Measurements from ENCODE around the gene AVPI1.

The AVPI1 gene, protein sequence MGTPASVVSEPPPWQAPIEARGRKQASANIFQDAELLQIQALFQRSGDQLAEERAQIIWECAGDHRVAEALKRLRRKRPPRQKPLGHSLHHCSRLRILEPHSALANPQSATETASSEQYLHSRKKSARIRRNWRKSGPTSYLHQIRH

DNA sequence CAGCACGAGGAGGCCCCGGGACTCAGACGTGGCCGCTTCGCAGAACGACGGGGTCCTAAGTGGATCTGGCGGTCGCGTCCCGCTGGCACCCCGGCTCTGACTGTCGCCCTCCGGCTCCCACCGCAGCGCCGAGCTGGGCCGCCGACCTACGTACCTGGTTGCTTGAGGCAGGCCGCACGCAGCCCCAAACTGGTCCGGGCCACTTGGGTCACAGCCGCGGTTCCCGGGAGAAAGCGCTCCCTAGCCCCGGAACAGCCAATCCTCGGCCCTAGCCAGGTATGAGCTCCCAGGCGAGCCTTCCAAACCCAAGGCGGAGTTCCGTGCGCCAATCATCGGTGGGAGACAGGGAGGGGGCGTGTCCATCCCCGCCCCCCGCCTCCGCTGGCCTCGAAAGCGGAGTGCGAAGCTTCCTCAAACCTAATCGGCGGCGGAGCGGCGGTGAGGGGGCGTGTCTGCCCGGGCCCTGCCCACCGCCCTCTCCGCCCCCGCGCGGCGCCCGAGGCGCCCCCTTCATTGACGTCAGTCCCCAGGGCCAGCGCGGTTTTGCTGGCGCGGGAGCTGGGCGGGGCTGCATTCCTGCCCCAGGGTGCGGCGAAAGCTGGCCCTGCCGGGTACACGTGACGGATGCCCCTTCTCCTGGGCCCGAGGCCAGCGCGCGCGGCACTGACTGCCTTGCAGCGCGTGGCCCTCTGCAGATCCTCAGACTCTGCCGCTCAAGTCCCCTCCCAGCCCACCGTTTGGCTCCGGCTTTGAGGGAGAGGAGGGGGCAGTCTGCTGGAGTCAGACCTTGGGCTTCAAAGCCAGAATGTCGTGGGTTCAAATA, at the start of gene AVPI1:
TSS of gene AVPI1 (minus strand) at position 280 of the 823 bp plus-strand sequence. CDS start 7,336 bp downstream, outside the sequence.
- DNase-seq, result peak; percentile 89

DNA sequence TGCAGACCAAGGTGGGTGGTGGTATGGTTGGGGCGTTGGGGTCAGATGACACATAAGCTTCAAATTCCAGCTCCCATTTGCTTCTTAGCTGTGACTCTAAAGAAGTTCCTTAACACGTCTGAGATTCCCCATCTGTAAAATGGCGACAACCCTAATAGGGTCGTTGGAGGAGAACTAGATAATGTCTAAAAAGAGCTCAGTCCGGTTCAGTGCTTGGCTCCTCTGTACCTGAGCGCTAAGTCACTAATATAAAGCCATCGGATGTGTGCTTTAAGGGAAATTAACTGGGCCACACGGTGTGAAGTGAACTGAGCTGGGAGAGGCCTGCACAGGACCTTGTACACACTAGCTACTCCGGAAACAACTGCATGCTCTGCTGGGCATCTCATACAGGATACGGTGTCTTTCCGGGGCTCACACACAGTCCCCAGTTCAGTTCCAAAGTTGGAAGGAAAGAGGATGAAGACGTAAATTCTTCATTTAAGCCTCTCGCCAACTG, 49.4 kb upstream of the AVPI1 start:
- no peak for DNase-seq

DNA sequence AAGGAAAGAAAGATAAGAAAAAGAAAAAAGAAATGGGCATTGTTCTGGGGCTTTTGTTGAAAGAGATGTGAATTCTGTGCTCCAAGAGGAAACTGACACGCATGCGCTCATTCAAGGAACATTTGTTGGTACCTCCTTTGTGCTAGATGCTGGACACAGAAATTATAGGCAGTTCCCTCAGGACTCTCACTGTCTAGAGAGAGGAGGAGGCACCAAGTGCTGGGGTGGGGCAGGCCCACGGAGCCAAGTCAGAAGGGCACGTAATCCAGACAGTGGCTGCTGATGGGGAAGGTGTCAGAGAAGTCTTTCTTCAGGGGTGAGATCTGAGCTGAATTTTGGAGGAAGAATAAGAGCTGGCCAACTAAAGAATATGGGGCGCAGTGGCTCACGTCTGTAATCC, 47.0 kb upstream of the AVPI1 start:
- no peak for DNase-seq

DNA sequence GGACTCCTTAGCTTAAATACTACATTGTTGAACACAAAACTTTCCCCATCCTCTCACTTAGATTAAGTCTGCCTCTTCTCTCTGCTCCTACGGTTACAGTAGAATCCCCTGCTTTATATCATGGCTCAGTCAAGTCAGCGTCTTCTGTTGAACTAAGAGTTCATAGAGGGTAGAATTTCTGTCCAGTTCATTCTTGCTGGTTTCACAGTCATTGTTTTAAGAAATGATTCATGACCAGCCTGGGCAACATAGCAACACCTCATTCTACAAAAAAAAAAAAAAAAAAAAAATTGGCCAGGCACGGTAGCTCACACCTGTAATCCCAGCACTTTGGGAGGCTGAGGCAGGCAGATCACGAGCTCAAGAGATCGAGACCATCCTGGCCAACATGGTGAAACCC, 46.2 kb upstream of the AVPI1 start:
- DNase-seq, result no peak

DNA sequence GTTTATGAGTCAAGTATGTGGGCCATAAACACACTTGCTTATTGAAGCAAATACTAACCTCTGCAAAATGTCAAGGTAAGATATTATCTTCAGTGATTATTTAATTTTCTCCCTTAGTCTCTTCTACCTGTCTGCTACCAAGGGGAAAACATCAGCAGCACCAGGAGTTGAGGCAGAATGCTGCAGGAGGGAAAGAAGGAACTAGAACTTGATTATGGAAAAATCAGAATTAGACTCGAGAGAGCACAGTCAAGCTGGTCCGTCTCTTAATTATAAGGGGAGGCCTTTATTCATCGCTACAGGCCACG, 45.0 kb upstream of the AVPI1 start:
- DNase-seq, result no peak

DNA sequence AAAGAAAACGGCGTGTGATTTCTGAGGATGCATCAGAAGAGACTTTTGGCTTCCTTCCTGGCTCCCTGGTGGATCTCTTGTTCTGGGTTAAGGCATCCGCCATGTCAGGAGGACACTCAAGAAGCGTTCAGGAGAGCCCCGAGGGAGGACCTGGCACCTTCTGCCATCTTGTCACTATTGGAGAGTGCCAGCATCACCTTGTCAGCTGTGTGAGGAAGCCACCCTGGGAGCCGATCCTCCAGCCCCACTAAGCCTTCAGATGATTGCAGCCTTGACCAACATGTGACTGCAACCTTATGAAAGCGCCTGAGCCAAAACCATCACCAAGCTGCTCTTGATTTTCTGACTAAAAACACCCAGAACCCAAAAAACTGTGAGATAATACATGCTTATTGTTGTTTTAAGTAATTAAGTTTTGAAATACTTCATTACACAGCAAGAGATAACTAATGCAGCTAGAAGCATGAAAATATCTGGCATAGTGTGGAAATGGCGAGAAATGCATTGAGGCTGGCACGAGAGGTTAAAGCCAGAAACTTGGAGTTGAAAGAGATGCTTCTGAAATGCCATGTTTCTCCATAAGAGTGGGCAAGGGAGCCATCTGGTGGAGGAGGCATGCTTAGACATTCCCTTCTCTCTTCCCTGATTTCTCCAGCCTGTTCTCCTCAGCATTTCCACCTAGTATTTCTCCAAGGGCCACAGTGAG, 44.5 kb upstream of the AVPI1 start:
- DNase-seq, result peak; percentile 27

DNA sequence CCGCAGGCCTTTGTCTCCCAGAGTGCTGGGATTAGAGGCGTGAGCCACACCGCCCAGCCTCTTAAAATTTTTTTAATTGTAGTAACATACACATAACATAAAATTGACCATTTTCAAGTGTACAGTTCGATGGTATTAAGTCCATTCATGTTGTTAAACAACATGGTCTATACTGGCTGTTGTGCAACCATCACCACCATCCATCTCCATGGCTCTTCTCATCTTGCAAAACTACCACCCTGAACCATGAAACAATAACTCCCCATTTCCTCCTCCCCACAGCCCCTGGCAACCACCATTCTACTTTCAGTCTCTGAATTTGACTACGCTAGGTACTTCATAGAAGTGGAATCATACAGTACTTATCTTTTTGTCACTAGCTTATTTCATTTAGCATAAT, 42.0 kb upstream of the AVPI1 start:
- no peak for DNase-seq

DNA sequence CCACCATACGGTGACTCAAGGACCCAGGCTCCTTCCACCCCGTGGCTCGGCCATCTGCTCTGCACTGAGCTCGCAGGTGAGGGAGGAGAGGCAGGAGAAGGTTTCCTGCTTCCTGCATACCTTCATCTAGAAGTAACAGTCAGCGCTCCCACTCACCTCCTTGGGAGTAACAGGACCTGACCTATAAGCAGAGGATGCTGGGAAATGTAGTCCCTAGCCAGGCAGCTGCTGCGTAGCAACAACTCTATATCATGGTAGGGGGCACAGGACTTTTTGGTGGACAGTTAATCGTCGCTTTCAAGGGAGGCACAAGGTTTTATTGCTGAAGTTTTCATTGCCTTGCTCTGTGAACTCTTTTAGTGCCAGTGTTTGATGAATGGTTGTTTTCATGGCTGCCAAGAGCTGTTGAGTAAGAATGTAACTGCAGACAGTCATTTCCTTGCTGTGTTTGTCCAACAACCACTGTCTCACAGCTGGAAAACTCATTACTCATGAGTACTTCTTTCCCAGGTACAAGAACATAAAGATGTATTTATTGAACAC, 39.7 kb upstream of the AVPI1 start:
- no peak for DNase-seq

DNA sequence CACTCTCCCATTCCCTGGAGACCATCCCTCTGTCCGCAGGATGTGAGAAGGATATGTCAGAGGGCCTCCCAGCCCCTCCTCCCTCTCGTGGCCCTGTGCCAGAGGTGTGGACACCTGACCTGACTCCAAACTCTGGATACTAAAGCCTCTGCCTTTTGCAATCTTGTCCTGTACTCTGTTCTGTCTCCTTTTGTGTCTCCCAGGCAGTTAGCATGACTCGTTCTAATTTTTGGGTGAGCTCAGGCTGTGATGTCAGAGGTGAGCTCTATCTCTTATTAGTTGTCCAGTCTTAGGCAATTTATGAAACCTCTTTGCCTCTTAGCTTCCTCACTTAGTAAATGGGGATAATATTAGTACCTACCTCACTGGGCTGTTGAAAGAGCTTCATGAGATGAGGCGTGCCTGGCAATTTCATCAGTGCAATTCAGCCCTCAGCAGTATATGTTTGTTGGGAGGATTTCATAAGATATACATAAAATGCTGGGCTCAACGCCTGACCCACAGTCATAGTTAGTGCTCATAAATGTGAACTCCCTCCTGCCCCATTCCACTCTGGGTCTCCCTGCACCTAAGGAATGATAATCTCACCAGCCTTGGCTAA, 37.4 kb upstream of the AVPI1 start:
- no peak for DNase-seq

DNA sequence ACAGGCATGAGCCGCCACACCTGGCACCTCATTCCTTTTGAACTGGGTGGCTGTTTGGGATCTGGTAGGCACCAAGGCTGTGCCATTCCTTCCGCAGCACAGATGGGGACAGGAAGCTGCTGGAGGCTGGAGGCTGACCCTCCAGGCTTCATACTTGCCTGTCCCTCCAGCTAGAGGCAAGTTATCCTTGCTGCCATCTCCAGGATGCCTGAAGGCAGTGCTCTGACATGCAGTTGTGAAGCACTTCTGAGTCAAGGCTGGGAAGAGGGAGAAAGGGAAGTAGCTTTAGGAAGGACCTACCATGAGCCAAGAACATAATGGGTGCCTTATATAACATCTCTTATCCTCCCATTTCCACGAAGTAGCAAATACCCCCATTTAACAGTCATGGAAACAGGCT, 36.0 kb upstream of the AVPI1 start:
- DNase-seq, result no peak

DNA sequence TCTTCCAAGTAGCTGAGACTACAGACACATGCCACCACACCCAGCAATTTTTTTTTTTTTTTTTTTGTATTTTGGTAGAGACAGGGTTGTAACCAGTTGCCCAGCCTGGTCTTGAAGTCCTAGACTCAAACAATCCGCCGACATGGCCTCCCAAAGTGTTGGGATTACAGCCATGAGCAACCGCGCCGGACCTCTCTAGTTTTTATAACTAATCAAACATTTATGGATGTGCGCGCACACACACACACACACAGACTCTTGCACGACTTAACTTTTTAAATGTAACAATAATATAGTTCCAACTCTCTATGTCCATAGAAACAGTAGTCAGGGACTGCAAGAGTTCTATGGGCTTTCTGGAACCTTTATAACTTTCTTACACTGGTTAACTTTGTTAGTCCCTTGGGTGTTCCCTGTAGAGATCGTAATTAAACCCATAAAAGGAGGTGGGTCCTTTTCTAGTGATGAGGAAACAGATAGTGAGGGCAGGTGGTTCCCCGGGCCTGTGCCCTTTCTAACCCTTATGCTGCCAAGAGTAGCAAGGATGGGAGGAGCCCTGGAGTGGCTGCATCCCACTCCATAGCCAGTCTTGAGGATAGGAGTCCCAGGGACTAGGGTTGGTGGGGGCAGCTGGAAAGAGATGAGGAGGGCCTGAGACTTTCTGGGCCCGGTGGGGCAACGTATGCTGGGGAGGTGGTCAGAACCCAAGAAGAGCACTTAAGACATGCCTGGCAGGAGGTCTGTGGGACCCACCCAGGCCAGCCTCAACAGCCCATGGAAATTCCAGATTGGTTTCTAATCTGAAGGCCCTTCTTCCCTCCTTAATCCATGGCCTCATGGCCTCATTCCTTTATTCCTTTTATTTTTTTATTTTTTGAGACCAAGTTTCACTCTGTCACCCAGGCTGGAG, 35.1 kb upstream of the AVPI1 start:
- DNase-seq, result no peak

DNA sequence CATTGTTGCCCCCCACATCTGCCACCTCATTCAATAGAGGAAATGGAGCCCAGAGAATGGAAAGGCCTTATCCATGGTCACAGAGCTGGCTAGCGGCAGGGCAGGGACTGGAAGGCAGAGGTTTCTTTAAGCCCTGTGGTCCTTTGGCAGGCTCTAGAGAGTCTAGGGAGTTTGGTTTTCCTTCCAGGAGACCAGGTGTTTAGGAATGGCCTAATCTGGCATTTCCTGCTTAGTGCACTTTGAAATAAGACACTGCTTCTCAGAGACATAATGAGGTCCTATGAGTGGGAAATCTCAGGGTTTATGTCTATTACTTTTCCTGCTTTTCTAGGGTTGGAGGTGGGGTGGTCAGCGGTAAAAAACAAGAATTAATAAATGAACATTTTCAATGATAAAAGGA, 32.6 kb upstream of the AVPI1 start:
- DNase-seq, result no peak

DNA sequence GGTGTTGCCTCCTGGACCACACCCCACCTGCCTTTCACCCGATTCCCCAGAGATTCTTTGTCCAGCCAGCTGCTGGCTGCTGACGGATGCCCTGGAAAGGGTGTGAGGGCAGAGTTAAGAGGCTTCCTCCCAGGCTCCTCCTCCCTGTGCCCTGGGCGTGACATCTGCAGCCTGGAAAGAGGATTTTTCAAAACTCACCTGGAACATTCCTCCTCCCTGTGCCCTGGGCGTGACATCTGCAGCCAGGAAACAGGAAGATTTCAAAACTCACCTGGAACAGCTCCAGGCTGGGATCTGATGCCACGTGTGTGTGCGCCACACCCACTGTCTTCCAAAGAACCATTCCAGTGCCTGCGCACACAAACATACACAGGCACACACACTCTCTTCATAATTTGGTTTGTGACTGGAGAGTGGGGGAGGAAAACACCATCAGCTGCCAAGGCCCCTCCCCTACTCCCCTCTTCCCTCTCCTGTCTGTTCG, 31.7 kb upstream of the AVPI1 start:
- peak; percentile 73 for DNase-seq

DNA sequence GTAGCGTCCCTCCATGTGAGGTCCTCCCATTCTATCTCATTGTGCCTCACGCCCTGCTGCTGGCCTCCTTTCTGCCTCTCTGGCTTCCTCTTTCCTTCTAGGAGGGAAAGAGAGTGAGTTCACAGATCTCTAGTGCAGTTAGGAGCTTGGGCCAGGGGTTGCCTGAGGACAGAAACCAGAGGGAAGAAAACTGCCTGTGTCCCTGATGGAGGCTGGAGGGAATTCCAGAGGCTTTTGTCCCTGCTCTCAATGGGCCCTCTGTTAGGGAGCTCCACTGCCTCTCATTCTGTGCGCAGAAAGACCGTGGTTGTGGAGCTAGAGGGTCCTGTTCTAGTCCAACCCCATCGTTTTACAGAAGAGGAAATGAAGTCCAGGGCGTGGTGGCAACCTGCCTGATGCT, 31.1 kb upstream of the AVPI1 start:
- DNase-seq, result no peak

DNA sequence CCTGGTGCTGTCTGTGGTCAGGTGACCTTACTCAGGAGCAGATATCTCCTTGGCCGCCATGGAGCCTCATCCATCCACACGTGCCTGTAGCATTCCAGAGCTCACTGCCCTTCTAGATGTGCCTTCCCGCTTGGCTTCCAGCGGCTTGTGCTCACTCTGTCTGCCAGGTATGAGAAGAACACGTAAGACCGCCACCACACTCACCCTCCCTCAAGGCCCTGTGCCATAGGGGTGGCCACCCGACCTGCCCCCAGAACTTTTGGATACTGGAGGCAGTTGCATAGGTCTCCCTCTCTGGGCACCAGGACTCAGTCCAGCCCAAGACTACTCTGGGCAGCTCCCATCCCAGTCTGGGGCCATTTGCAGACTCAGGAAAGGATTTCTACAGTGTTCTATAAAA, 30.6 kb upstream of the AVPI1 start:
- DNase-seq, result no peak

DNA sequence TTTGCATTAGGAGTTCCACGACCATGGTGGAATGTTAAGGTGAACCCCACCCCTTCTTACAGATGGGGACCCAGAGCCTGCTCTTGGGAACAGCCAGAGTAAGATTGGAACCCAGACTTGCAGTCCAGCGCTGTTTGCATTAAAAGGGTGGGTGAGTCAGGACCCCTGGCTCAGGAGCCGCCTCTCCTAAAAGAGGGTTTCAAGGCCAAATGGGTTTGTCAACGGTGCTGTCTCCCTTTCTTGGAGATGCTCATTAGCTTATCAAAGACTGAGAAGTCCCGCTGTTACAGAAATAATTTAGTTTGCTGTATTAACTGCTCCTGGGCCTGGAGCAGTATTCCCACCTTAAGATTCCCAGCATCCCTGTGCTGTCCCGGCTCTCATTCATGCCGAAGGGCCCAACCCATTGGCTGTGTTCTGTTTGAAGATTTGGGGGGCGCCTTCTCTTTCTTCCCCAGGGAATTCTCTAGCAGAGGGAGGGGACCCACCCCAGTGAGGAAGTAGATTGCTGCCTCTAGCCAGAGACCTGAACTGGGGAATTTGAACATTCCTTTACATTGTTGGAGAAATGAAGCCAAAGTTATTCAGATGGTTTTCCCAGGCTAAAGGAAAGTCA, 28.3 kb upstream of the AVPI1 start:
- no peak for DNase-seq

DNA sequence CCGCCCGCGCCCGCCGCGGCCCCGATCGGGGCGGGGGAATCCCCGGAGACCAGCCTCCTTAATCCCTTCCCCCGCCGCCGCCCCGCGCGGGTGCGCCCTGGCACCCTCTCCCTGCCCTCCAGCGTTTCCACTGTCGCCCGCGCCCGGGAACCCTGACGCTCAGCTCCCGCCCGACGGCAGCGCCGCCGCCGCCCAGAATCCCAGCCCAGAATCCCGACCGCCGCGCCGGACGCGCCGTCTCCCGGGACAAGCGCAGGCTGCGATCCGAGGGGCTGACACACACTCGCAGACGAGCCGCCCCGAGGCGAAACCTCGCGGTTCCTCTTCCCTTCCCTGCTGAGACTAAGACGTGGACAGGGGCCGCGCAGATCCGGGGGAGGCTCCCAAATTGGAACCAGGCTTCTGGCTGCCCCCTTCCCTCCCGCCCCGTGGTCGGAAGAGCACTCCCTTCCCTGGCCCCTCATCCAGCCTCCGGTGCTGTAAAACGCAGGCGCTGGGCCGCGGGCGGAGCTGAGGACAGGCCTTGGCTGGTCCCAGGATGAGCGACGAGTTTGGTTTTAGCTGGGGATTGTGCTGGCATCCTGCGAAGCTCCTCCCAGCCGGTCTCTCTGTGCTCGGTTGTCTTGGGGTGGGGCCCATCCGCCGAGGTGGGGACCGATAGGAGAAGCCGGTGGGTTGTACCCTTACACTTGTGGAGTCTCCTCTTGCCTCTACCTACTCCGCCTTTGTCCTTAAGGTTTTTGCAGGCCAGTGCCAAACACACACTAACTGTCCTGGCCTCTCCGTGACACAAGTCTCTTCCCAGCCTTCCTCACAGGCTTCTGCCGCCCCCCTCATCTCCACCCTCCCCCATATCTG, 27.6 kb upstream of the AVPI1 start:
- DNase-seq, result peak; percentile 18

DNA sequence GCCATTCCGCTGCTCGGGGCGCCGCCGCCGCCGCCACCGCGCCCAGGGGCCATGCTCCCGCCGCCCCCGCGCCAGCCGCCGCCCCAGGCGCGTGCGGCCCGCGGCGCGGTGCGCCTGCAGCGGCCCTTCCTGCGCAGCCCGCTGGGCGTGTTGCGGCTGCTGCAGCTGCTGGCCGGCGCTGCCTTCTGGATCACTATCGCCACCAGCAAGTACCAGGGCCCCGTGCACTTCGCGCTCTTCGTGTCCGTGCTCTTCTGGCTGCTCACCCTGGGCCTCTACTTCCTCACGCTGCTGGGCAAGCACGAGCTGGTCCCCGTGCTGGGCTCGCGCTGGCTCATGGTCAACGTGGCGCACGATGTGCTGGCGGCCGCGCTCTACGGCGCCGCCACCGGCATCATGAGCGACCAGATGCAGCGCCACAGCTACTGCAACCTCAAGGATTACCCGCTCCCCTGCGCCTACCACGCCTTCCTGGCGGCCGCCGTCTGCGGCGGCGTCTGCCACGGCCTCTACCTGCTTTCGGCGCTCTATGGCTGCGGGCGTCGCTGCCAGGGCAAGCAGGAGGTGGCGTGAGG, 26.9 kb upstream of the AVPI1 start:
- peak; percentile 19 for DNase-seq

DNA sequence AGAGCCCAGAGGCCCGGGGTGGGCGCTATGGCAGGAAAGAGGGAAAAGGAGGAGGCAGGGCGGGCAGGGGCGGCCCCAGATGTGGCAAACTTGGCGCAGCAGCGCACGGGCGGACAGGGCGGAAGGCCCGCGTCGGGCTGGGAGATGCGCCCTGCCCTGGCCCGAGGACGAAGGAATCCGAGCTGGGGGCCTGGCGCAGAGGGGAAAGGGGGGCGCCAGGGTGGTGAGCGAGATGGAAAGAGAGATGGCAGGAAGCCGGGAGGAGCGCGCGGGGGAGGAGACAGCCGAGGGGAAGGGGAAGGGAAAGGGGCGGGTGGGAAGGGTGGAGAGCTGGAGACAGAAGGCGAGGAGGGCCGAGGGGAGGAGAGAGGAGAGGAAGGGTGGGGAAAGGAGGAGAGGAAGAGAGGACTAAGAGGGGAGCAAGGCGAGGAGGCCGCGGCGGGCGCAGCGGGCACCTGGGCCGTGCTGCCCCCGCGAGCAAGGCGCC, 26.3 kb upstream of the AVPI1 start, which contains the start of gene MARVELD1:
TSS of gene MARVELD1 (plus strand) at position 392 of the 487 bp plus-strand sequence. CDS start 147 bp downstream, outside the sequence.
- DNase-seq, result peak; percentile 6
